ENCODE measurements around the gene HLCS. TPM values are rescaled to one million over a fixed set of nuclear protein-coding genes. Genes with fewer than 3 reads are reported as not detected.
A peak's percentile ranks its signal among the peaks of the same experiment; 100 is the strongest.

Gene HLCS
- total RNA-seq, 2 experiments from 2014 or later, result 12.5 to 15.5 TPM

GRCh38 chr21:36976882-36977651 is 10.6 kb upstream of the HLCS start:
- CTCF ChIA-PET, result interaction anchor here (0.6 to 4.7 kb wide), 26 partner anchors 8 to 347 kb away, joined by 3 to 33 read pairs (median 4); partner anchors contain the start of gene HLCS
- peak; percentile 77 for TF ChIP-seq CTCF (IDR thresholded peaks at IDR 0.05)
- H3K4me3 Mint-ChIP-seq, result no peak overlapping the region

GRCh38 chr21:36976228-36976861 is 9.9 kb upstream of the HLCS start:
- no peaks in the 10 kb centered on the region for H3K9me3 Mint-ChIP-seq
- H3K27me3 Mint-ChIP-seq, result peaks cover 1% of the 10 kb centered on the region
- ATAC-seq (no peak), DNase-seq (no peak)
- no peak for TF ChIP-seq CTCF (IDR thresholded peaks at IDR 0.05)
- ChIA-PET POLR2A (interaction anchor here (0.6 to 1.8 kb wide), 5 partner anchors 8 to 280 kb away, joined by 3 to 17 read pairs (median 3); no protein-coding TSS in a partner anchor), CTCF (interaction anchor here (0.6 to 4.7 kb wide), 23 partner anchors 9 to 346 kb away, joined by 3 to 33 read pairs (median 4); partner anchors contain the start of gene HLCS)
- peak overlapping the region; percentile 69 for H3K27ac Mint-ChIP-seq
- intact Hi-C loops (cut with micrococcal nuclease), result no loop called here
- no peaks in the 10 kb centered on the region for H3K36me3 Mint-ChIP-seq (ENCODE audit: low read depth)
- peaks cover 28% of the 10 kb centered on the region for H3K4me1 Mint-ChIP-seq (ENCODE audit: low read depth)
- no peak overlapping the region for H3K4me3 Mint-ChIP-seq

More at GRCh38 chr21:36976882-36977651, 10.6 kb upstream of the HLCS start:
- DNase-seq (peak; percentile 84), ATAC-seq (peak; percentile 93)
- POLR2A ChIA-PET, result interaction anchor here (0.8 to 1.8 kb wide), 4 partner anchors 9 to 12 kb away, joined by 3 to 17 read pairs (median 7); no protein-coding TSS in a partner anchor
- intact Hi-C loops (cut with micrococcal nuclease), result no loop called here
- H3K27ac Mint-ChIP-seq, result peak overlapping the region; percentile 69
- H3K9me3 Mint-ChIP-seq, result no peaks in the 10 kb centered on the region
- H3K27me3 Mint-ChIP-seq, result peaks cover 1% of the 10 kb centered on the region
- H3K36me3 Mint-ChIP-seq (ENCODE audit: low read depth), result no peaks in the 10 kb centered on the region
- peaks cover 32% of the 10 kb centered on the region for H3K4me1 Mint-ChIP-seq (ENCODE audit: low read depth)

- Mint-ChIP-seq H3K9me3 (no peaks in the 10 kb centered on the region), H3K4me3 (no peak overlapping the region), H3K4me1 (ENCODE audit: low read depth) (peaks cover 21% of the 10 kb centered on the region), H3K36me3 (ENCODE audit: low read depth) (no peaks in the 10 kb centered on the region), H3K27ac (no peak overlapping the region), H3K27me3 (no peaks in the 10 kb centered on the region)
- DNase-seq, result no peak
- ATAC-seq, result no peak
- no peak for TF ChIP-seq CTCF (IDR thresholded peaks at IDR 0.05)
- intact Hi-C loops (cut with micrococcal nuclease), result no loop called here
- ChIA-PET CTCF (interaction anchor here (0.9 to 2.7 kb wide), 3 partner anchors 9 to 15 kb away, joined by 3 to 10 read pairs (median 9); partner anchors contain the start of gene HLCS), POLR2A (no interaction called here)
Observed at GRCh38 chr21:36974851-36975192, 8.4 kb upstream of the HLCS start.

GRCh38 chr21:36973986-36974850 is 7.7 kb upstream of the HLCS start:
- ATAC-seq (peak; percentile 15), DNase-seq (no peak)
- no peak overlapping the region for H3K27ac Mint-ChIP-seq
- H3K36me3 Mint-ChIP-seq (ENCODE audit: low read depth), result no peaks in the 10 kb centered on the region
- CTCF ChIA-PET, result interaction anchor here (0.9 to 2.0 kb wide), 2 partner anchors 9 to 16 kb away, joined by 3 to 9 read pairs; no protein-coding TSS in a partner anchor
- no peak for TF ChIP-seq CTCF (IDR thresholded peaks at IDR 0.05)
- POLR2A ChIA-PET, result interaction anchor here (1.2 kb wide), 1 partner anchor 11 kb away, joined by 3 read pairs; no protein-coding TSS in a partner anchor
- no peak overlapping the region for H3K4me3 Mint-ChIP-seq
- intact Hi-C loops (cut with micrococcal nuclease), result no loop called here
- no peaks in the 10 kb centered on the region for H3K9me3 Mint-ChIP-seq
- peaks cover 21% of the 10 kb centered on the region for H3K4me1 Mint-ChIP-seq (ENCODE audit: low read depth)
- no peaks in the 10 kb centered on the region for H3K27me3 Mint-ChIP-seq

Data from activated CD8-positive, alpha-beta T cell treated with anti-CD3 and anti-CD28 coated beads for 36 hours (primary cell).